Measurements from ENCODE around the gene SLC6A5. TPM values are rescaled to one million over a fixed set of nuclear protein-coding genes. Genes with fewer than 3 reads are reported as not detected.

SLC6A5 gene
- total and polyA plus RNA-seq, 8 donors, result not detected

DNA sequence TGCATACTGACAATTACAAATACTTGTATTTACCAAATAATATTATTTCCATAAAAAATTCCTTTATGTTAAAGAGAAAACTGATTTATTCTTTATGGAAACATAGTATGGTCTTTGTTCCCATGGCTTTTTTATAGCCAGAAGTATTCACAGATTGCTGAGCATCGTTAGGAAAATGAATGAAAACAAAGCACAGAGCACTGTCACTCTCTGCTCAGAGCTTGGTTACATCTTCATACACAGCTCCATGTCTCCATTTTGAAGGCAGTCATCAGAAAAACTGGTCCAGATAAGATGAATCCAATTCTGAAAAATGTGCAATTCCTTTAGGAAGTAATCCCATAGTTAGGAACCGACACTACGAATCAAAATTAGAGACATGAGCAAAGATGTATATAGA is 9.0 kb upstream of the SLC6A5 start:
- ATAC-seq (no peak), DNase-seq (no peak)
- Histone ChIP-seq H3K9me3 (no peaks in the 10 kb centered on the region), H3K27ac (no peak overlapping the region), H3K27me3 (peaks cover 8 to 67% of the 10 kb centered on the region in 2 donors), H3K4me3 (no peak overlapping the region), H3K4me1 (no peaks in the 10 kb centered on the region), H3K36me3 (no peaks in the 10 kb centered on the region)
- TF ChIP-seq, protein P1, sequence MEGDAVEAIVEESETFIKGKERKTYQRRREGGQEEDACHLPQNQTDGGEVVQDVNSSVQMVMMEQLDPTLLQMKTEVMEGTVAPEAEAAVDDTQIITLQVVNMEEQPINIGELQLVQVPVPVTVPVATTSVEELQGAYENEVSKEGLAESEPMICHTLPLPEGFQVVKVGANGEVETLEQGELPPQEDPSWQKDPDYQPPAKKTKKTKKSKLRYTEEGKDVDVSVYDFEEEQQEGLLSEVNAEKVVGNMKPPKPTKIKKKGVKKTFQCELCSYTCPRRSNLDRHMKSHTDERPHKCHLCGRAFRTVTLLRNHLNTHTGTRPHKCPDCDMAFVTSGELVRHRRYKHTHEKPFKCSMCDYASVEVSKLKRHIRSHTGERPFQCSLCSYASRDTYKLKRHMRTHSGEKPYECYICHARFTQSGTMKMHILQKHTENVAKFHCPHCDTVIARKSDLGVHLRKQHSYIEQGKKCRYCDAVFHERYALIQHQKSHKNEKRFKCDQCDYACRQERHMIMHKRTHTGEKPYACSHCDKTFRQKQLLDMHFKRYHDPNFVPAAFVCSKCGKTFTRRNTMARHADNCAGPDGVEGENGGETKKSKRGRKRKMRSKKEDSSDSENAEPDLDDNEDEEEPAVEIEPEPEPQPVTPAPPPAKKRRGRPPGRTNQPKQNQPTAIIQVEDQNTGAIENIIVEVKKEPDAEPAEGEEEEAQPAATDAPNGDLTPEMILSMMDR (IDR thresholded peaks at IDR 0.05), result no peak
- intact Hi-C loops (cut with DNase I), result no loop called here

DNA sequence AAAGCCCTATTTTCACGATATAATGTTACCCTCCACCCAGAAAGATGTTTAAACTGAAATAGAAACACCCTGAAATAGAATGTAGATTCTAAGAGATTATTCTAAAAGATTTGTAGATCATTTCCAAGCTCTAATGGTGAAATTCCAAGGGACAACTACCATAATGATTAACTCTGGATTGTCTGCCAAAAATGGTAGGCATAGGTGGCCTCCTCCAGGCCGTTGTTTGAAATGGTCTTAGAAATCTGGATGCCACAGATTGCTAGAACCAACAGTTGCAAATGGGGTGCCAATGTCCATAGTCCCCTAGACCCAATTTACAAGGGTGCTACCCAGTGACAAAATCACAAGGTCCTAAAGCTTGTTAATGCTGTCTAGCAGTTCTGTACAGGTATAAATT is 6.7 kb upstream of the SLC6A5 start:
- intact Hi-C loops (cut with DNase I), result no loop called here
- TF ChIP-seq, protein P1 (IDR thresholded peaks at IDR 0.05), result no peak
- Histone ChIP-seq H3K9me3 (no peaks in the 10 kb centered on the region), H3K36me3 (no peaks in the 10 kb centered on the region), H3K27ac (no peak overlapping the region), H3K27me3 (peaks cover 31 to 85% of the 10 kb centered on the region in 2 donors), H3K4me3 (no peak overlapping the region), H3K4me1 (no peaks in the 10 kb centered on the region)
- no peak for DNase-seq
- no peak for ATAC-seq

DNA sequence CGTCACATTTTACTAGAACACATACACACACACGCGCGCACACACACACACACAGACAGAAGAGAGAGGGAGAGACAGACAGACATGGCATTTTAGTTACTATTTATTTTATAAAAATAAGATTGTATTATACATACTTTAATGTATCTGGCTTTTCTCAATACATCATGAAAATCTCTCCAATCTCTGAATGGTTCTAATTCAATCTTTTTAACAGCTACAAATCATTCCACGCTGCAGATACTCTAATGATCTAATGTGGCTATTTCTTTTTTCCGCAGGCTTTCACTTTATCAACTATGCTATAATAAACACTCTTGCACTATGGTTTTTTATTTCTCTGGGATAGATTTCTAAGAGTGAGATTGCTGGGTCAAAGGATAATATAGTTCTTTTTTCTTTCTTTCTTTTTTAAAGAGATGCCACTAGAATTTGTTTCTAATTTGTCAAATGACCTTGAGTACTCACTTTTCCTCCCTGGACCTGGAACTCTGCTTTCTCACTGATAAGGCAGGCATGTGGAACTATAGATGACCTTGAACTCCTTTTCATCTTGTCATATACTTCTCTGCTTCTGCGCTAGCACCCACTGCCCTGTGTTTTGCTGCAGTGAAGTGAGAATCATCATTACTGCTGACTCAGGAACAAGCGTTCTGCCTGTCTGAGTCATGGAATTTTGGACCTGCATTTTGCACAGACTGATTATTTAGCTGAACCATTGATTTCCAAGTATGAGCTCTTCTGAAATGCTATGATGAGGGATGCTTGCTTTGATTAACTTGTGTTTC is 4.9 kb upstream of the SLC6A5 start:
- ATAC-seq, result no peak
- no peaks in the 10 kb centered on the region for H3K4me1 ChIP-seq
- no peak overlapping the region for H3K27ac ChIP-seq
- H3K36me3 ChIP-seq, result no peaks in the 10 kb centered on the region
- no peak overlapping the region for H3K4me3 ChIP-seq
- TF ChIP-seq, protein P1 (IDR thresholded peaks at IDR 0.05), result no peak
- DNase-seq, result no peak
- H3K9me3 ChIP-seq, result no peaks in the 10 kb centered on the region
- intact Hi-C loops (cut with DNase I), result no loop called here
- peaks cover 48 to 88% of the 10 kb centered on the region in 2 donors for H3K27me3 ChIP-seq

DNA sequence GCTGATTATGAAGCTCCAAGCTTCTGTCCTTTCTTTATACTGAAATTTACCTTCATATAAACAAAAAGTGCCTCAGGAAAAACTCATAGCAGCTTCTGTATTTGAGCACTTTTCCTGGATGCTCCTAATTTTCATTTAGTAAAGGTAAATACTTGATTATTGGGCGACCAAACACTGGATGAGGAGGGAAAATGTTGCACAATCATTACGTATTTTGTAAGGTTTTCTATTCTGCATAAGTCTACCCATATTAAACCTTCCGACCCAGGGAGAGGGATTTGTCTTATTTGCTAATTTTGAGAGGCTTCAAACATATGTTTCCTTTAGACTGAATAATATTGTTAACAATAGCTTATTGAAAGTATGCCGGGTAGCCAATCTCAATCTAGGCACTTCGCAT is 4.3 kb upstream of the SLC6A5 start:
- Histone ChIP-seq H3K4me3 (no peak overlapping the region), H3K27ac (no peak overlapping the region), H3K36me3 (no peaks in the 10 kb centered on the region), H3K9me3 (no peaks in the 10 kb centered on the region), H3K27me3 (peaks cover 55 to 88% of the 10 kb centered on the region in 2 donors), H3K4me1 (no peaks in the 10 kb centered on the region)
- TF ChIP-seq, protein P1 (IDR thresholded peaks at IDR 0.05), result no peak
- DNase-seq (no peak), ATAC-seq (no peak)
- intact Hi-C loops (cut with DNase I), result no loop called here

DNA sequence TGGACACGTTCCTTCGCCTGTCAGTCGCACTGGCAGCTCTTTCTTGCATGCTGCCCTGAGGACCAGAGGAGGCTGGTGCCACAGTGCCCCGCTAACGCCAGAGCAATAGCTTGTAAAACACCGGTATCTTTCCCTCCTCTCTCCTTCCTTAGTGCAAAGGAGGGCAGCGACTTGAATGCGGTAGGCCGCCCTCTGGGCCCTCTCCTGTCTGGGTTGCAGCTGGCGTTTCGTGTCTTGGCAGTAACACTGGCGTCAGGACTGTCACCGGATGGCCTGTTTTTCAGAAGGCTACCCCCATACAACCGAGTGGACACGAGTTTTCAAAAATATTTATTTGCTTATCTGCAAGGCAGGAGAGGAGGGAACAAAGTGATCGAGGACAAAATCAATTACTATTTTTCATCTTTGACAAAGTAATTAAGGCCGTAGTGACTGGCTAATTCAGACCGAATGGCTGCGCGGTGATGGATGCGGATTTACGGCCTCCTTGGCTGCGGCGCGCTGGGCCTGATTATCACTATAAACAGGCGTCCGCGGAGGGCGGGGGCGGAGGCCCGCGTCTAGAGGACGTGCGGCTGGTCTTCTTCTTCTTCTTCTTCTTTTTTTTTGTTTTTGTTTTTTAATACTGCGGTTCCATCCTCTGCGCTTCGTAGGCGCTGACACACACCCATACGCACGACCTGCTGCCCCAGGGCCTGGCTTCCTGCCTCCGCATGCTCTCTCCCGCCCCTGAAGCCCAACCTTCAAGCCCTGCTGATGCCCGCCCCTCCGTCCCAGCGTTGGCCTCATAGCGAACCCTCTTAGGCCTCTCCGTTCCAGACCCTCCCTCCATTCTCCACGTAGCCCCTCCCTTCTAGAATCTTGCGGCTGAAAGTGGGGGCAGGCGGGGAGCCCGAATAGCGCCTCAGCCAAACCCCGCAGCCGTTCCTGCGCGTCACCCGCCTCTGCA is 2.9 kb upstream of the SLC6A5 start:
- H3K27ac ChIP-seq, result no peak overlapping the region
- TF ChIP-seq, protein P1 (IDR thresholded peaks at IDR 0.05), result no peak
- intact Hi-C loops (cut with DNase I), result no loop called here
- H3K9me3 ChIP-seq, result no peaks in the 10 kb centered on the region
- H3K36me3 ChIP-seq, result no peaks in the 10 kb centered on the region
- DNase-seq (no peak), ATAC-seq (no peak)
- H3K27me3 ChIP-seq, result peaks cover 68 to 90% of the 10 kb centered on the region in 2 donors
- H3K4me3 ChIP-seq, result no peak overlapping the region
- no peaks in the 10 kb centered on the region for H3K4me1 ChIP-seq
